HEK293T (cell line): ENCODE results near the gene COL6A5.

Source experiments
- BHLHE40 ChIP-seq: fragments of 450-650 bp; IDR thresholded peaks from 2 replicates; pipeline ENCODE4 v1.6.1; 2016; ENCODE audit warnings: mild to moderate bottlenecking, moderate library complexity, borderline replicate concordance
- ELF4 ChIP-seq: fragments of 450-650 bp; IDR thresholded peaks from 2 replicates; pipeline ENCODE4 v1.6.1; 2017; ENCODE audit warnings: antibody characterized with exemption
- HDGF ChIP-seq: fragments of 450-650 bp; IDR thresholded peaks from 2 replicates; pipeline ENCODE4 v1.6.1; 2017; ENCODE audit warnings: antibody characterized with exemption, borderline replicate concordance

GRCh38 chr3:130341388-130341787, 4.1 kb upstream of the COL6A5 start:
- TF ChIP-seq BHLHE40 (no peak), ELF4 (no peak), HDGF (no peak)
